K562 (cell line): ENCODE results near the gene MOSPD3. TPM values are rescaled to one million over a fixed set of nuclear protein-coding genes. Genes with fewer than 3 reads are reported as not detected.

Experiments used
- BRF1 ChIP-seq: IDR thresholded peaks from 3 replicates; pipeline ENCODE4 v1.6.1; 2011; ENCODE audit warnings: borderline replicate concordance, mild to moderate bottlenecking; ENCODE audit not compliant: insufficient read length; ENCODE audit errors: extremely low read depth
- CHD2 ChIP-seq: IDR thresholded peaks from 2 replicates; pipeline ENCODE4 v1.6.1; 2011; ENCODE audit warnings: low read depth, low read length
- CREB1 ChIP-seq, 2 experiments: sonication (generic) in 1 of 2; formaldehyde crosslinking in 1 of 2; IDR thresholded peaks; 2 replicates each; pipeline versions ENCODE4 v1.6.1 to v1.8.0; 2012 to 2022; ENCODE audit warnings: inconsistent platforms in 1 of 2, mild to moderate bottlenecking in 1 of 2, missing genetic modification reagents in 1 of 2, moderate library complexity in 1 of 2
- EP400 ChIP-seq: fragments of 450-650 bp; IDR thresholded peaks from 2 replicates; pipeline ENCODE4 v1.6.1; 2017; ENCODE audit warnings: antibody characterized with exemption, mild to moderate bottlenecking, moderate library complexity
- GATAD2A ChIP-seq: fragments of 450-650 bp; IDR thresholded peaks from 2 replicates; pipeline ENCODE4 v1.6.1; 2017
- HCFC1 ChIP-seq: IDR thresholded peaks from 2 replicates; pipeline ENCODE4 v1.6.1; 2012; ENCODE audit warnings: low read depth, low read length, improper control_type of control experiment
- NFRKB ChIP-seq: fragments of 450-650 bp; IDR thresholded peaks from 2 replicates; pipeline ENCODE4 v1.6.1; 2016; ENCODE audit warnings: low read depth
- PHF20 ChIP-seq: fragments of 450-650 bp; IDR thresholded peaks from 2 replicates; pipeline ENCODE4 v1.6.1; 2018; ENCODE audit not compliant: partially characterized antibody
- RBM14 ChIP-seq: fragments of 200-400 bp; formaldehyde crosslinking; IDR thresholded peaks from 2 replicates; pipeline ENCODE4 v1.6.1; 2018; ENCODE audit warnings: low read depth, mild to moderate bottlenecking, low read length, moderate library complexity, borderline replicate concordance; ENCODE audit not compliant: insufficient read depth
- RFX1 ChIP-seq: fragments of 450-650 bp; IDR thresholded peaks from 2 replicates; pipeline ENCODE4 v1.6.1; 2016; ENCODE audit warnings: mild to moderate bottlenecking, moderate library complexity
- ZNF212 ChIP-seq: fragments of 450-650 bp; formaldehyde crosslinking; IDR thresholded peaks from 2 replicates; pipeline ENCODE4 v1.4.0; 2020; ENCODE audit warnings: mild to moderate bottlenecking
- polyA plus RNA-seq, 8 experiments: library from polyadenylated mRNA; depleted of rRNA in 4 of 8; stranded (reverse) in 5 of 8; unstranded in 3 of 8; fragments of >200 nt; fragmentation: Nextera tagmentation in 2 of 8; fragmentation: Illumina TruSeq in 1 of 8; extraction: Ambion mirVana in 2 of 8; extraction: Trizol in 1 of 8; gene quantifications; 2 replicates each; pipeline versions ENCODE4 v1.2.1 to v1.2.3, GENCODE V29; 2011 to 2014; ENCODE audit warnings: inconsistent platforms in 1 of 8, missing spikeins in 1 of 8
- total RNA-seq, 7 experiments: library from RNA; depleted of rRNA in 6 of 7; stranded (reverse); fragments of >200 nt in 6 of 7; fragmentation: Illumina TruSeq in 2 of 7; extraction: Trizol in 2 of 7; gene quantifications; 2 replicates each; pipeline versions ENCODE4 v1.2.1 to v1.2.3, GENCODE V29; 2011 to 2021; ENCODE audit warnings: low replicate concordance in 1 of 7
- TF ChIP-seq, protein P1 (sequence below): fragments of 450-650 bp; IDR thresholded peaks from 2 replicates; pipeline ENCODE4 v1.6.1; 2016; ENCODE audit warnings: antibody characterized with exemption
- TF ChIP-seq, protein P2 (sequence below): sonication (generic); formaldehyde crosslinking; IDR thresholded peaks from 2 replicates; pipeline ENCODE4 v1.8.0; 2023; ENCODE audit warnings: missing genetic modification reagents, mild to moderate bottlenecking, borderline replicate concordance
- TF ChIP-seq, protein P3 (sequence below): fragments of 200-800 bp; sonication (Bioruptor generic); IDR thresholded peaks from 2 replicates; pipeline ENCODE4 v1.6.1; 2017; ENCODE audit warnings: missing genetic modification characterization, missing compliant biosample characterization
- TF ChIP-seq, protein P4 (sequence below): fragments of 250-450 bp; sonication (Bioruptor Pico); IDR thresholded peaks from 2 replicates; pipeline ENCODE4 v1.9.0; 2021; ENCODE audit warnings: mild to moderate bottlenecking
- TF ChIP-seq, protein P5 (sequence below), 3 experiments: IDR thresholded peaks in 2 of 3; conservative IDR thresholded peaks in 1 of 3; 2 replicates each; pipeline ENCODE4 v1.5.1; 2011 to 2012; ENCODE audit warnings: low read length in 3 of 3, mild to moderate bottlenecking in 3 of 3, control low read depth in 2 of 3, improper control_type of control experiment in 1 of 3, inconsistent platforms in 1 of 3, low read depth in 1 of 3, mixed read lengths in 1 of 3, moderate library complexity in 1 of 3; ENCODE audit not compliant: insufficient read depth in 2 of 3

Gene MOSPD3
- total and polyA plus RNA-seq, 9 of the 15 experiments (the other 6 are each of a cell fraction or from before 2014, with no cell fraction given) = 1.4 to 32.1 (median 7.3) TPM

DNA sequence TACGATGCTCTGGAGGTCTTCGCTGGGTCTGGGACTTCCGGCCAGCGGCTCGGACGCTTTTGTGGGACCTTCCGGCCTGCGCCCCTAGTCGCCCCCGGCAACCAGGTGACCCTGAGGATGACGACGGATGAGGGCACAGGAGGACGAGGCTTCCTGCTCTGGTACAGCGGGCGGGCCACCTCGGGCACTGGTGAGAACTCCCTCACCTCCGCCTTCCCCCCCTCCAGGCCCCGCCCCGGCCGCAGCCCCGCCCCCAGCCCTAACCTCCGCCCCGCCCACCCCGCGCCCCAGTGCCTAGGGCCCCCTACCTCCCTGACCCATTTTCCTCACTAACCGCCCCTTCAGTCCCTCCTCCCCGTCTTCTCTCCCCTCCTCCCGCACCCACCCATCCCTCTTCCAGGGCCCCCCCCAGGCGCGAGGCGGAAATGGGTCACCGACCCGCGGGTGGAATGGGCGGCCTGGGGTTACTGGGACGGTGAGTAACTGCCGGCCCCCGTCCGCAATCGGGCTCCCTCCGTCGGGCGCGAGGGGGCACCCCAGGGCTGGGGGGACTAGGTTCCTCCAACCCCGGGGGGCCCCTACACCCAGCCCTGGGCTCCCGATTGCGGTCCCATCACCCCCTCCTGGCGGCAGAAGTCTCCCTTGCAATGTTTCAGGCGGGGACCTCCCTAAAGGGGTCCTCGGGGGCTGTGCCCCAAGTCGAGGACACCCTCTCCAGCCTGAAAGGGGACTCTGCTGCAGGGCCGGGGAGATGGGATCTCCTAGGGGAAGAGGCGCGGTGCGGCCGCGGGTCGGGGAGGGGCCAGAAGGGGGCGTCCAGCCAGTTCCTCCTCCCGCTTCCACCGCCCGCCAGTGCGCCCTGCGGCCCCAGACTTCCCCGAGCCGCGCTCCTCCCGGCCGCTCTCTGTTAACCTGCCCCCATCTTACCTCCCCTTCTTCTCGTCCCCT is 8.0 kb upstream of the MOSPD3 start (continued):
- TF ChIP-seq, protein P1, sequence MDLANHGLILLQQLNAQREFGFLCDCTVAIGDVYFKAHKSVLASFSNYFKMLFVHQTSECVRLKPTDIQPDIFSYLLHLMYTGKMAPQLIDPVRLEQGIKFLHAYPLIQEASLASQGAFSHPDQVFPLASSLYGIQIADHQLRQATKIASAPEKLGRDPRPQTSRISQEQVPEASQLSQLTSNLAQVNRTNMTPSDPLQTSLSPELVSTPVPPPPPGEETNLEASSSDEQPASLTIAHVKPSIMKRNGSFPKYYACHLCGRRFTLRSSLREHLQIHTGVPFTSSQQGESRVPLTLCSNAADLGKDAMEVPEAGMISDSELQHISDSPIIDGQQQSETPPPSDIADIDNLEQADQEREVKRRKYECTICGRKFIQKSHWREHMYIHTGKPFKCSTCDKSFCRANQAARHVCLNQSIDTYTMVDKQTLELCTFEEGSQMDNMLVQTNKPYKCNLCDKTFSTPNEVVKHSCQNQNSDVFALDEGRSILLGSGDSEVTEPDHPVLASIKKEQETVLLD = peak; percentile 73; the same call in 1 of the 2 replicates
- TF ChIP-seq EP400 = peak; percentile 79
- no peak for TF ChIP-seq ZNF212 (CRISPR knock-in tag)
- TF ChIP-seq CHD2 = no peak
- TF ChIP-seq PHF20 = no peak
- TF ChIP-seq BRF1 = no peak
- no peak for TF ChIP-seq RBM14
- peak; percentile 39; the same call in 1 of the 2 replicates for TF ChIP-seq HCFC1
- TF ChIP-seq NFRKB = no peak
- TF ChIP-seq, protein P2, sequence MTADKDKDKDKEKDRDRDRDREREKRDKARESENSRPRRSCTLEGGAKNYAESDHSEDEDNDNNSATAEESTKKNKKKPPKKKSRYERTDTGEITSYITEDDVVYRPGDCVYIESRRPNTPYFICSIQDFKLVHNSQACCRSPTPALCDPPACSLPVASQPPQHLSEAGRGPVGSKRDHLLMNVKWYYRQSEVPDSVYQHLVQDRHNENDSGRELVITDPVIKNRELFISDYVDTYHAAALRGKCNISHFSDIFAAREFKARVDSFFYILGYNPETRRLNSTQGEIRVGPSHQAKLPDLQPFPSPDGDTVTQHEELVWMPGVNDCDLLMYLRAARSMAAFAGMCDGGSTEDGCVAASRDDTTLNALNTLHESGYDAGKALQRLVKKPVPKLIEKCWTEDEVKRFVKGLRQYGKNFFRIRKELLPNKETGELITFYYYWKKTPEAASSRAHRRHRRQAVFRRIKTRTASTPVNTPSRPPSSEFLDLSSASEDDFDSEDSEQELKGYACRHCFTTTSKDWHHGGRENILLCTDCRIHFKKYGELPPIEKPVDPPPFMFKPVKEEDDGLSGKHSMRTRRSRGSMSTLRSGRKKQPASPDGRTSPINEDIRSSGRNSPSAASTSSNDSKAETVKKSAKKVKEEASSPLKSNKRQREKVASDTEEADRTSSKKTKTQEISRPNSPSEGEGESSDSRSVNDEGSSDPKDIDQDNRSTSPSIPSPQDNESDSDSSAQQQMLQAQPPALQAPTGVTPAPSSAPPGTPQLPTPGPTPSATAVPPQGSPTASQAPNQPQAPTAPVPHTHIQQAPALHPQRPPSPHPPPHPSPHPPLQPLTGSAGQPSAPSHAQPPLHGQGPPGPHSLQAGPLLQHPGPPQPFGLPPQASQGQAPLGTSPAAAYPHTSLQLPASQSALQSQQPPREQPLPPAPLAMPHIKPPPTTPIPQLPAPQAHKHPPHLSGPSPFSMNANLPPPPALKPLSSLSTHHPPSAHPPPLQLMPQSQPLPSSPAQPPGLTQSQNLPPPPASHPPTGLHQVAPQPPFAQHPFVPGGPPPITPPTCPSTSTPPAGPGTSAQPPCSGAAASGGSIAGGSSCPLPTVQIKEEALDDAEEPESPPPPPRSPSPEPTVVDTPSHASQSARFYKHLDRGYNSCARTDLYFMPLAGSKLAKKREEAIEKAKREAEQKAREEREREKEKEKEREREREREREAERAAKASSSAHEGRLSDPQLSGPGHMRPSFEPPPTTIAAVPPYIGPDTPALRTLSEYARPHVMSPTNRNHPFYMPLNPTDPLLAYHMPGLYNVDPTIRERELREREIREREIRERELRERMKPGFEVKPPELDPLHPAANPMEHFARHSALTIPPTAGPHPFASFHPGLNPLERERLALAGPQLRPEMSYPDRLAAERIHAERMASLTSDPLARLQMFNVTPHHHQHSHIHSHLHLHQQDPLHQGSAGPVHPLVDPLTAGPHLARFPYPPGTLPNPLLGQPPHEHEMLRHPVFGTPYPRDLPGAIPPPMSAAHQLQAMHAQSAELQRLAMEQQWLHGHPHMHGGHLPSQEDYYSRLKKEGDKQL (CRISPR knock-in tag) = no peak
- TF ChIP-seq, protein P3, sequence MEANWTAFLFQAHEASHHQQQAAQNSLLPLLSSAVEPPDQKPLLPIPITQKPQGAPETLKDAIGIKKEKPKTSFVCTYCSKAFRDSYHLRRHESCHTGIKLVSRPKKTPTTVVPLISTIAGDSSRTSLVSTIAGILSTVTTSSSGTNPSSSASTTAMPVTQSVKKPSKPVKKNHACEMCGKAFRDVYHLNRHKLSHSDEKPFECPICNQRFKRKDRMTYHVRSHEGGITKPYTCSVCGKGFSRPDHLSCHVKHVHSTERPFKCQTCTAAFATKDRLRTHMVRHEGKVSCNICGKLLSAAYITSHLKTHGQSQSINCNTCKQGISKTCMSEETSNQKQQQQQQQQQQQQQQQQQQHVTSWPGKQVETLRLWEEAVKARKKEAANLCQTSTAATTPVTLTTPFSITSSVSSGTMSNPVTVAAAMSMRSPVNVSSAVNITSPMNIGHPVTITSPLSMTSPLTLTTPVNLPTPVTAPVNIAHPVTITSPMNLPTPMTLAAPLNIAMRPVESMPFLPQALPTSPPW (CRISPR knock-in tag) = peak; percentile 95
- TF ChIP-seq GATAD2A = 0 out of 2 replicates have a peak, but pooled peaks have one; percentile 74
- TF ChIP-seq CREB1 (IDR thresholded peaks at IDR 0.05) = no peak
- TF ChIP-seq CREB1 (CRISPR knock-in tag; IDR thresholded peaks at IDR 0.05) = peak; percentile 27; the same call in 1 of the 2 replicates
- TF ChIP-seq, protein P4, sequence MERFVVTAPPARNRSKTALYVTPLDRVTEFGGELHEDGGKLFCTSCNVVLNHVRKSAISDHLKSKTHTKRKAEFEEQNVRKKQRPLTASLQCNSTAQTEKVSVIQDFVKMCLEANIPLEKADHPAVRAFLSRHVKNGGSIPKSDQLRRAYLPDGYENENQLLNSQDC = no peak
- TF ChIP-seq, protein P5, sequence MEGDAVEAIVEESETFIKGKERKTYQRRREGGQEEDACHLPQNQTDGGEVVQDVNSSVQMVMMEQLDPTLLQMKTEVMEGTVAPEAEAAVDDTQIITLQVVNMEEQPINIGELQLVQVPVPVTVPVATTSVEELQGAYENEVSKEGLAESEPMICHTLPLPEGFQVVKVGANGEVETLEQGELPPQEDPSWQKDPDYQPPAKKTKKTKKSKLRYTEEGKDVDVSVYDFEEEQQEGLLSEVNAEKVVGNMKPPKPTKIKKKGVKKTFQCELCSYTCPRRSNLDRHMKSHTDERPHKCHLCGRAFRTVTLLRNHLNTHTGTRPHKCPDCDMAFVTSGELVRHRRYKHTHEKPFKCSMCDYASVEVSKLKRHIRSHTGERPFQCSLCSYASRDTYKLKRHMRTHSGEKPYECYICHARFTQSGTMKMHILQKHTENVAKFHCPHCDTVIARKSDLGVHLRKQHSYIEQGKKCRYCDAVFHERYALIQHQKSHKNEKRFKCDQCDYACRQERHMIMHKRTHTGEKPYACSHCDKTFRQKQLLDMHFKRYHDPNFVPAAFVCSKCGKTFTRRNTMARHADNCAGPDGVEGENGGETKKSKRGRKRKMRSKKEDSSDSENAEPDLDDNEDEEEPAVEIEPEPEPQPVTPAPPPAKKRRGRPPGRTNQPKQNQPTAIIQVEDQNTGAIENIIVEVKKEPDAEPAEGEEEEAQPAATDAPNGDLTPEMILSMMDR (IDR thresholded peaks at IDR 0.05 in 2 of 3, conservative IDR thresholded peaks at IDR 0.05 in 1 of 3; ENCODE audit: insufficient read depth in 2 of 3, low read depth in 1 of 3, low read length in 3 of 3) = peak; percentile 50 to 75 (median 65); a peak in 5 of 6 replicates
- no peak for TF ChIP-seq RFX1
